HUES64 (cell line): ENCODE measurements around the gene RAB25. TPM values are rescaled to one million over a fixed set of nuclear protein-coding genes. Genes with fewer than 3 reads are reported as not detected.
A peak's percentile ranks its signal among the peaks of the same experiment; 100 is the strongest.

Source experiments
- H3K27ac ChIP-seq: 2 replicates; pipeline ENCODE4 v1.7.0; 2013; ENCODE audit warnings: low read depth, low read length, inconsistent platforms
- H3K27me3 ChIP-seq: 2 replicates; pipeline ENCODE4 v1.6.1; 2013; ENCODE audit warnings: mild to moderate bottlenecking, low read length; ENCODE audit not compliant: insufficient read depth
- H3K36me3 ChIP-seq: 2 replicates; pipeline ENCODE4 v1.6.1; 2013; ENCODE audit warnings: mild to moderate bottlenecking, low read length; ENCODE audit not compliant: insufficient read depth
- H3K4me1 ChIP-seq: 2 replicates; pipeline ENCODE4 v1.6.1; 2013; ENCODE audit warnings: mild to moderate bottlenecking, low read length, moderate library complexity; ENCODE audit not compliant: insufficient read depth
- H3K4me3 ChIP-seq: 2 replicates; pipeline ENCODE4 v1.5.1; 2013; ENCODE audit warnings: mild to moderate bottlenecking, low read length, moderate library complexity
- H3K9ac ChIP-seq: 2 replicates; pipeline ENCODE4 v1.6.1; 2013; ENCODE audit warnings: mild to moderate bottlenecking, low read depth, low read length
- H3K9me3 ChIP-seq: 2 replicates; pipeline ENCODE4 v1.6.1; 2013; ENCODE audit warnings: low read depth, low read length; ENCODE audit not compliant: insufficient read depth
- WGBS: fragments of 150-250, 120-280 bp; methylation state at CpG from one replicate; pipeline ENCODE4 v1.1.7; 2013; ENCODE audit warnings: missing lambda C conversion rate; 5-methylcytosine and 5-hydroxymethylcytosine counted together
- polyA plus RNA-seq, 2 experiments: library from polyadenylated mRNA; stranded (reverse); fragments of 50-300 nt; gene quantifications; one replicate each; pipeline ENCODE4 v1.2.3, GENCODE V29; 2013

Gene RAB25
- 17.1 TPM for polyA plus RNA-seq (2013, experiment 1 of 2)
- 21.3 TPM for polyA plus RNA-seq (2013, experiment 2 of 2)

DNA sequence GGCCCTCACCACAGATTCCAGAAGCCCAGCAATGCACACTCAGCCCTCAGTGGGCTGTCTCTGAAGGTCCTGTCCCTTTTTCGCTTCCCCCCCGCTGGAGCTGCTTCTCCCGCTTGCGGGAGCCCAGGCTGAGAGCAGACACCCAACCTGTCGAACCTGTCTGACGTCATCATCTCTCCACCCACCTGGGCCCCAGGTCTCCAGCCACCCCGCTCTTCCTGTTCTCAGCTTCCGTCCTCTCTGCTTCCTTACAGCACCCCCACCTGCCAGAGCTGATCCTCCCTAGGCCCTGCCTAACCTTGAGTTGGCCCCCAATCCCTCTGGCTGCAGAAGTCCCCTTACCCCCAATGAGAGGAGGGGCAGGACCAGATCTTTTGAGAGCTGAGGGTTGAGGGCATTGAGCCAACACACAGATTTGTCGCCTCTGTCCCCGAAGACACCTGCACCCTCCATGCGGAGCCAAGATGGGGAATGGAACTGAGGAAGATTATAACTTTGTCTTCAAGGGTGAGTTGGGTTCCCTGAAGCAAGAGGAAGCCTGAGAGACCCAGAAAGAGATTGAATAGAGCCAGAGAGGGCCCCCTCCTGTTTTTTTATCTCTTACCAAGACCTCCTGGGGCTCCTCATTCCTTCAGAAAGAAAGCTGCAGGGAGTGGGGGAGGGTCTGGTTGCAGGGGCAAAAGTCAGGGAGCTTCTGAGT is at the start of gene RAB25:
Gene RAB25, plus strand, starts transcription at position 224 of the 700 bp plus-strand sequence. Its CDS starts 241 bp downstream, at position 465.
- Histone ChIP-seq H3K36me3 (peaks cover 15% of the 10 kb centered on the region), H3K27me3 (no peaks in the 10 kb centered on the region), H3K9ac (peak within 1 kb of the TSS; percentile 74), H3K4me1 (peaks cover 14% of the 10 kb centered on the region; the same call in 1 of the 2 replicates), H3K27ac (peak within 1 kb of the TSS; percentile 99), H3K4me3 (peak within 1 kb of the TSS; percentile 56), H3K9me3 (no peaks in the 10 kb centered on the region)
- 5% methylated on average over 11 of the region's 11 CpGs for WGBS

DNA sequence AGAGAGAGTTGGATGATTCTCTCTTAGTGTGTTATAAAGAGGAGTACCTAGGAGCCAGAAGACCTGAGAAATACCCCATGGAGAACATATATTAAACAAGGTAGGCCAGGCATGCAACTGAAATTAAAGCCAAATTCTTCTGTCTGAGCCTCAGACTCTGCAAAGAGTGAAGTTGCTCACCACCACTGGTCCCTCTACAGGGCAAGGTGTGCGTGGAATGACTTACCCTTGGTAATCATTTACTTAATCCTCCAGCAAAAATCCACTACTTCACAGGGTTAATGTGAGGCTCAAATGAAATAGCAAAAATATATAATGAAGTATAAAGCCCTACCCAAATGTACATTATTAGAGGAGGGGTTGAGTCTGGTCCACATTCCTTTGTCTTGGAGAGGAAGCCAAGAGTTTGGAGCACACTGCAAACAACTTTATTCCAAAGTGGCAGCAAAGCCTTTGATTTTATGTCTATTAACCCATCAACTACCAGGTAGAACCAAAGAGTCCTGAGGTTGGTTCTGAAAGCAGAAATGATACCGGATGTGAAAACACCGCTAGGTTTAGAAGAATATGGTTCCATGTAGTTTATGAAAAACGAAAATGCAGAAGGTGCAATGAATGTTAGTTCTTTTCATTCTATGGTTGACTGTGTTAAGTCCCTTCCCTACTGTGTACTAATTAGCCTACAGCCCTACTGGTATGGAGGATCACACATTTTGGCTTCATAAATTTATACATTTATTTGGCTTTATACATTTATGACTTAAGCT is 48.7 kb upstream of the RAB25 start:
- WGBS, result 94% methylated on average over 4 of the region's 4 CpGs
- Histone ChIP-seq H3K4me3 (no peak overlapping the region), H3K9me3 (no peaks in the 10 kb centered on the region), H3K36me3 (peaks cover 85% of the 10 kb centered on the region), H3K27me3 (no peaks in the 10 kb centered on the region), H3K4me1 (no peaks in the 10 kb centered on the region), H3K9ac (no peak overlapping the region), H3K27ac (no peak overlapping the region)

DNA sequence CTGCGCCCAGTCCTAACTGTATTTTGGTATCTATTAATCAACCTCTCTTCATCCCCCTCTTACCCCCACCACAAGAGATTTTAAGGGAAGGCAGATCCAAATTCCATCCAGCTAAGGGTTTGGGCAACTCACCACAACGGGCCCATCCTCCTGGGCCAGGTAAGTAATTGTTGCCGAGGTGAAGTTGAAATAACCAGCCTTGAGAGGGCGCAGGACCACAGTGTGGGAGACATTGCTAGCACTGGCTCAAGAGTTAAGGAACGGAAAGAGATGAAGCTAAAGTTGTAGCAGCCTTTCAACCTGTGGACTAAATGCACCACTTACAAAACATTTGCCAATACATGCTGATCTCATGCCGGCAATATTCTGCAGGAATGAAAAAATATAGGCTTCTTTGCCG is 46.1 kb upstream of the RAB25 start:
- no peak overlapping the region for H3K27ac ChIP-seq
- WGBS, result 94% methylated on average over 7 of the region's 7 CpGs
- peaks cover 1% of the 10 kb centered on the region; the same call in 1 of the 2 replicates for H3K4me1 ChIP-seq
- H3K4me3 ChIP-seq, result no peak overlapping the region
- H3K9me3 ChIP-seq, result no peaks in the 10 kb centered on the region
- H3K9ac ChIP-seq, result no peak overlapping the region
- H3K27me3 ChIP-seq, result no peaks in the 10 kb centered on the region
- peaks cover 93% of the 10 kb centered on the region for H3K36me3 ChIP-seq

DNA sequence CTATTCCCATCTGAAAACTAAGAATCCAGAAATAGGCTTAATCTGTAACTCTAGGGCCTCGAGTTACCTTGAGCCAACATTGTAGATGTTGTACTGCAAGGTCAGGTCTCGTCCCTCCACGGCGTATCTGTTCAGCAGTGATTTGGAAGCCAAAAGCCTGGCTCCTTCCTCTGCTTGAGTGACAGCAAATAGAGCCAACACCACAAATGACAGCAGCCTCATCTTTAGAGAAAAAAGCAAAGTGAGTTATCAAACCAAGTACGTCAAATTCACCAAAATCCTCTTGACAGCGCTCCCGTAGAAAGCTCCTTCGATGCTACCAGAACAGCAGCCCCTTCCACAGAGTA is 41.0 kb upstream of the RAB25 start:
- Histone ChIP-seq H3K4me3 (peak overlapping the region; percentile 95), H3K9ac (peak overlapping the region; percentile 82), H3K36me3 (peaks cover 43% of the 10 kb centered on the region), H3K27ac (no peak overlapping the region), H3K9me3 (no peaks in the 10 kb centered on the region), H3K4me1 (peaks cover 8% of the 10 kb centered on the region; the same call in 1 of the 2 replicates), H3K27me3 (peaks cover 10% of the 10 kb centered on the region; the same call in 1 of the 2 replicates)
- 74% methylated on average over 8 of the region's 8 CpGs for WGBS

DNA sequence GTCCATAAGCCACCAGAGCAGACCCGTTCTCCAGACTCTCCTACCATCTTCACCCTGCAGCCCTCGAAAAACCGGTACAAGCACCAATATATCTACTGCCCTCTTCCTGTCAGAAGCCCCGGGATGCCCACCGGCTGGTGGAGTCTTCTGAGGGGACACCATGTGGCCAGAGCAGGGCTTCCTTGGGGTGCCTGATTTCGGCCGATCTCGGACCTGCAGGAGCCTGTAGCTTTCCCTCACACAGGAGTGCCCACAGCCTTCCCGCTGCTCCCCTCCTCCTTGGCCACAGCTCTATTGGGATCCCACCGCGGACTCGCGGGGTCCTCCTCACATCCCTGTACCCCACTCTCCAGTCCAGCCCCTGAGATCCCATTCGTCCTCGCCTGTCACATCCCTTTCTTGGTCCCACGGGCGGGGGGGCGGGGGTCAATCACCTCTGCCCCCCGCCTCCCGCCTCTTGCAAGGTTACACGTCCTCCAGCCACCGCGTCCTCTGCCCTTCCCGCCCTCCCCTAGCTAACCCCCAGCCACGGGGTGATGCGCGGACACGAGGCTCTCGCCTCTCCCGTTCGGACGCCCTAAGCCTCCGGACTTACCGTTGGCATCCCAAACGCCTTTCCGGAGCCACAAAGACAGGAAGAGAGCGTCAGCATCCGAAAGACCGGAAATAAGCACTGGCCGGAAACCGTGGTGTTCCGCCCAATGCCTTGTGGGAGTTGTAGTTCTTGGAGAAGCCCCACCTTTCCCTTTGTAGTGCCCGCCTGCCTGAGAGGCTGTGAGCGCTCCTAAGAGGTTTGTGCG is 40.5 kb upstream of the RAB25 start, which contains the start of gene SSR2:
Gene SSR2, minus strand, starts transcription at position 659 of the 800 bp plus-strand sequence. CDS start 784 bp downstream, outside the sequence.
- WGBS, result 2% methylated on average over 45 of the region's 45 CpGs

DNA sequence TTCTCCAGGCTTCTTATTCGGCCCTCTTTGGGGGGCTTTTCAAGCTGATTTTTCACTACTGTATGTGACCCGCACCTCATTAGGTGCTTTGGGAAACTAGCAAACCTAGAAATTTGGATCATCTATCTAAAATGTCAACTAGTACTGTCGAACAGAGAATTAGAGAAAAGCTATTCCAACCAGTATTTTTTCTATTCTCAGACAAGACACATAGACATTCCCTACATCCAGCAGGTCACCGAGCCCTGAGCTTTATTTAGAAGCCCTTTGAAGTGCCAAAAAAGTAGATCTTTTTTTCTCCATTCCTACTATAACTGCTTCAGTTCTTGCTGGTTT is 39.9 kb upstream of the RAB25 start:
- H3K36me3 ChIP-seq, result peaks cover 34% of the 10 kb centered on the region
- WGBS, result 22% methylated on average over 4 of the region's 4 CpGs
- peak overlapping the region; percentile 95 for H3K4me3 ChIP-seq
- peaks cover 10% of the 10 kb centered on the region; the same call in 1 of the 2 replicates for H3K27me3 ChIP-seq
- H3K4me1 ChIP-seq, result peaks cover 8% of the 10 kb centered on the region
- no peak overlapping the region for H3K9ac ChIP-seq
- no peak overlapping the region for H3K27ac ChIP-seq
- no peaks in the 10 kb centered on the region for H3K9me3 ChIP-seq

More for the DNA sequence above, 40.5 kb upstream of the RAB25 start, which contains the start of gene SSR2:
- Histone ChIP-seq H3K27me3 (peaks cover 10% of the 10 kb centered on the region; the same call in 1 of the 2 replicates), H3K9me3 (no peaks in the 10 kb centered on the region), H3K9ac (peak within 1 kb of the TSS; percentile 82), H3K36me3 (peaks cover 39% of the 10 kb centered on the region), H3K4me3 (peak within 1 kb of the TSS; percentile 95), H3K4me1 (peaks cover 8% of the 10 kb centered on the region; the same call in 1 of the 2 replicates), H3K27ac (peak within 1 kb of the TSS; percentile 17; the same call in 1 of the 2 replicates)

DNA sequence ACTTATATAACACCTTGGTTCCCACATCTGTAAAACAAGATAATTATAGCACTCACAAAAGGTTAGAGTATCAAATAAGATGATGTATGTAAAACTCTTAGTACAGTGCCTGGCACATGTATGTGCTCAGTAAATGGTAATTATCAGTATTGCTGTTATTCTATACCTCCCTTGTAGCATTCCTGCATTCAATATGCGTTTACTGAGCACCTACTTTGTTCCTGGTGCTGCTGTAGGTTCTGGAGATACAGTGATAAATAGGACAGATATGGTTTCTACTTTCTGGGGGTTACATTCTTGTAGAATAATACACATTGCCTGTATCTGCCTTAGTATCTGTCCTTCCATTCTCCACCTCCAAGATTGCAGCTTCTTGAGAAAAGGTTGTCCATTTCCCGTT is 39.0 kb upstream of the RAB25 start:
- H3K36me3 ChIP-seq, result peaks cover 27% of the 10 kb centered on the region
- H3K27ac ChIP-seq, result no peak overlapping the region
- no peak overlapping the region for H3K9ac ChIP-seq
- peaks cover 8% of the 10 kb centered on the region for H3K4me1 ChIP-seq
- no peaks in the 10 kb centered on the region for H3K9me3 ChIP-seq
- H3K27me3 ChIP-seq, result peaks cover 10% of the 10 kb centered on the region; the same call in 1 of the 2 replicates
- no peak overlapping the region for H3K4me3 ChIP-seq
- 98% methylated on average over 2 of the region's 2 CpGs for WGBS

DNA sequence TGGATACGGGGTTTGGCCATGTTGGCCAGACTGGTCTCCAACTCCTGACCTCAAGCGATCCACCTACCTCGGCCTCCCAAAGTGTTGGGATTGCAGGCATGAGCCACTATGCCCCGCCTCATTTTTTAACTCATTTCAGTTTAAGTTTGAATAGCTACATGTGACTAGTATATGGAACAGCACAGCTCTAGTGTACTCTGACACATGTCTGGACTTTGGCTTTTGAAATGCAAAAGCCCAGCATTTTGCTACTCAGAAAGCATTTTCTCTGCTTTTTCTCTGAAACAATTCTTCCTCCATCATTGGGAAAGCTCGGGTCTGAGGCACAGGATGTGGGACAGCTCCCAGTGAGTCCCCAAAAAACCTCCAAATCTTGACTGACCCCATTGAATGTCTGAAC is 36.2 kb upstream of the RAB25 start:
- Histone ChIP-seq H3K27ac (no peak overlapping the region), H3K9ac (no peak overlapping the region), H3K9me3 (no peaks in the 10 kb centered on the region), H3K36me3 (peaks cover under 1% of the 10 kb centered on the region; the same call in 1 of the 2 replicates), H3K4me1 (peaks cover 7% of the 10 kb centered on the region), H3K27me3 (peaks cover 10% of the 10 kb centered on the region; the same call in 1 of the 2 replicates), H3K4me3 (no peak overlapping the region)
- 95% methylated on average over 5 of the region's 5 CpGs for WGBS

DNA sequence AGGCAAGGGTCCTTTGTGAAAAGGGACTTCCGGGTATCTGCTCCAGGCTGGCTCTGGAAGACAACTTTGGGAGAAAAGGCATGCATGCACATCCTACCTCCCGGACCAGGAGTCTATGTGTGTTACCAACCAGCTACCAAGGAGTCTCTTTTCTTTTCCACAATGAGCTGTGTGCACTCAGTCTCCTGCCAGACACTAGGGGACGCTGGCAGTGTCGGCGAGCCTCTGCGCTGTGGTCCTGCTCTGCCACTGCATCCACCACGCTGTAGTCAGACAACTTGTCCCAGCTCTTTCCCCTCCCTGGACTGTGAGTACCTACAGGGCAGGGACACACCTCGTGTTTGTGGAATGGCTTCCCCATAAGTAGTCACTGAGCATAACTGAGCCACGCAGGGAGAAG is 35.1 kb upstream of the RAB25 start:
- peaks cover 3% of the 10 kb centered on the region; the same call in 1 of the 2 replicates for H3K4me1 ChIP-seq
- H3K36me3 ChIP-seq, result no peaks in the 10 kb centered on the region
- H3K27ac ChIP-seq, result no peak overlapping the region
- no peaks in the 10 kb centered on the region for H3K9me3 ChIP-seq
- WGBS, result 21% methylated on average over 9 of the region's 9 CpGs
- no peak overlapping the region for H3K9ac ChIP-seq
- H3K4me3 ChIP-seq, result no peak overlapping the region
- peaks cover 10% of the 10 kb centered on the region; the same call in 1 of the 2 replicates for H3K27me3 ChIP-seq

DNA sequence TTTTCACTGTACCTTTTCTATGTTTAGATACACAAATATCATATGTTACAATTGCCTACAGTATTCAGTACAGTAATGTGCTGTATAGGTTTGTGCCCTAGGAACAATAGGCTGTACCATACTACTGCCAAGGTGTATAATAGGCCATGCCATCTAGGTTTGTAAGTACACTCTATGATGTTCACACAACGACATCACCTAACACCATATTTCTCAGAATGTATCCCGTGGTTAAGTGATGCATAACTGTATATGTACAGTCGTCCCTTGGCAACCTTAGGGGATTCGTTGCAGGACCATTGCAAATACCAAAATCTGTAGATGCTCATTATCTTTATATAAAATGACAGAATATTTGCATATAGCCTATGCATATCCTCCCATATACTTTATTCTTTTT is 34.4 kb upstream of the RAB25 start:
- Histone ChIP-seq H3K9me3 (no peaks in the 10 kb centered on the region), H3K36me3 (no peaks in the 10 kb centered on the region), H3K27me3 (peaks cover 10% of the 10 kb centered on the region; the same call in 1 of the 2 replicates), H3K4me1 (no peaks in the 10 kb centered on the region; the same call in 1 of the 2 replicates), H3K9ac (no peak overlapping the region), H3K4me3 (no peak overlapping the region), H3K27ac (no peak overlapping the region)
- WGBS, result 97% methylated on average over 2 of the region's 4 CpGs
